Psoas muscle (tissue), 8 donors: ENCODE results near the gene EID2B. TPM values are rescaled to one million over a fixed set of nuclear protein-coding genes. Genes with fewer than 3 reads are reported as not detected.

Source experiments
- ATAC-seq, 4 donors: fragments of 200-7000 bp; cut with Tn5 transposase; one replicate each; pipeline ENCODE4 v1.9.1; 2020; ENCODE audit warnings: moderate library complexity in 3 of 4, mild to moderate bottlenecking in 2 of 4
- DNase-seq, 2 donors: peaks; one replicate each; pipeline ENCODE4 v3.0.0-alpha.2; 2020
- H3K27ac ChIP-seq: fragments of 200-600 bp; one replicate; pipeline ENCODE4 v1.8.0; 2022
- H3K27me3 ChIP-seq, 3 donors: fragments of 200-600 bp in 1 of 3; one replicate each; pipeline versions ENCODE4 v1.6.1 to v1.8.0; 2013 to 2022; ENCODE audit warnings: low read length in 2 of 3, mild to moderate bottlenecking in 2 of 3, moderate library complexity in 1 of 3; ENCODE audit not compliant: insufficient read depth in 3 of 3
- H3K36me3 ChIP-seq, 2 donors: fragments of 200-600 bp in 1 of 2; one replicate each; pipeline versions ENCODE4 v1.6.1 to v1.8.0; 2013 to 2022; ENCODE audit warnings: low read depth in 1 of 2, mild to moderate bottlenecking in 1 of 2, moderate library complexity in 1 of 2; ENCODE audit not compliant: insufficient read depth in 1 of 2
- H3K4me1 ChIP-seq: fragments of 200-600 bp; one replicate; pipeline ENCODE4 v1.8.0; 2022
- H3K4me3 ChIP-seq: fragments of 200-600 bp; one replicate; pipeline ENCODE4 v1.8.0; 2022; ENCODE audit warnings: mild to moderate bottlenecking
- H3K9me3 ChIP-seq: fragments of 200-600 bp; one replicate; pipeline ENCODE4 v1.8.0; 2022
- CTCF ChIP-seq: fragments of 200-600 bp; IDR thresholded peaks from one replicate; pipeline ENCODE4 v1.8.0; 2022; ENCODE audit warnings: antibody characterized with exemption
- WGBS, 3 donors: extraction: QIAGEN DNeasy Blood & Tissue Kit; methylation state at CpG; one replicate each; pipeline versions ENCODE4 v1.1.6 to v1.1.7; 2013; 5-methylcytosine and 5-hydroxymethylcytosine counted together
- intact Hi-C, 2 donors: fragments of 100-400 bp; cut with DNase I; formaldehyde crosslinking; loops; one replicate each; pipeline versions ENCODE4 v1.11.0 to v1.14.2; 2022
- polyA plus RNA-seq, 3 donors: library from polyadenylated mRNA; stranded (reverse); fragments of 200-250 nt; gene quantifications; one replicate each; pipeline ENCODE4 v1.2.3, GENCODE V29; 2013
- total RNA-seq, 4 donors: library from RNA; stranded (reverse); fragmentation: NEBNext Ultra II Directional in 2 of 4; extraction: Animal tissue kit (Norgen Biotek cat#: 25700) in 2 of 4; gene quantifications; one replicate each; pipeline versions ENCODE4 v1.2.1 to v1.2.4, GENCODE V29; 2021 to 2023
- donor health status: healthy with polysubstance abuse.
- donor health status: DM: no; HTN: no; CAD: no; lungs with moderate emphysema.
- donor health status: Bipolar disorder and iron deficiency.
- donor health status: healthy.
- donor health status: DM: yes; HTN: yes; CAD: no.
- donor health status: DM: no; HTN: no; CAD: no.
- donor health status: DM: no; HTN: no; CAD: no.
- donor health status: DM: yes; HTN: yes; CAD: no.

The EID2B gene
- total and polyA plus RNA-seq, 7 donors = 0.71 to 9.0 (median 1.7) TPM

DNA sequence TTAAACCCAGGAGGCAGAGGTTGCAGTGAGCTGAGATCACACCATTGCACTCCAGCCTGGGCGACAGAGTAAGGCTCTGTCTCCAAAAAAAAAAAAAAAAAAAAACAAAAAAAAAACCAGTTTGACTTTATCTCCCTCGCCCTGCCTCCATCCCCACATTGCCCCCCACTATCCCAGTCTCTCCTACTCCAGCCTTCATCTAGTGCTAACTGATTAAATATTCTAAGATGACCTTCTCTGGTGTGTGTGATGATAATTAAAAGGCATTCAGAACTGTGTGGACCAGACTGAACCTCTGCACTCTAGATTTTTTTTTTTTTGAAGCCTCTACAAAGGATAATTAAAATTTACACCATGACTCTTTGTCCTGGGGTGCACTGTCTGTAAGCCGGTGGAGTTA lies 39.9 kb downstream of the EID2B start:
- DNase-seq (no peak), ATAC-seq (no peak)
- H3K4me1 ChIP-seq = peaks cover 3% of the 10 kb centered on the region
- intact Hi-C loops = no loop called here
- H3K9me3 ChIP-seq = no peaks in the 10 kb centered on the region
- peaks cover 13 to 46% of the 10 kb centered on the region in 2 donors for H3K36me3 ChIP-seq
- no peak overlapping the region for H3K4me3 ChIP-seq
- no peak overlapping the region for H3K27ac ChIP-seq
- H3K27me3 ChIP-seq = peaks cover 0 to 20% (median 2%) of the 10 kb centered on the region in 3 donors
- 73 to 80% (median 75%) methylated on average over 2 to 3 of the region's 3 CpGs for WGBS, 3 donors
- TF ChIP-seq CTCF = no peak

DNA sequence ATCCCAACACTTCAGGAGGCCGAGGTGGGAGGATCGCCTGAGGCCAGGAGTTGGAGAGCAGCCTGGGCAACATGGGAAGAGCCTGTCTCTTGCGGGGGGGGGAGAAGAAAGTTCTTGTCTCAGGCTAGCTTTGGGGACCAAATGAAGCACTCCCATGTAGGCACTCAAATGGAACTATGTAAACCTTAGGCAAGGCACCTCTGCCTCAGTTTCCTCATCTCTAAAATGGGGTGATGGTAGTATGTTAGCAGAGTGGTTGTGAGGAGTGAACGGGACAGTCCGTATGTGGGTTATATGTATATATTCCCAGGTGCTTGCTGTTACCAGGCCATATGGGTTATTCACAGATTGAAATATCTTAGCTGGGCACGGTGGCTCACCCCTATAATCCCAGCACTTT lies 40.4 kb downstream of the EID2B start:
- no peak overlapping the region for H3K4me3 ChIP-seq
- no peak for ATAC-seq
- no peak for DNase-seq
- no peaks in the 10 kb centered on the region for H3K4me1 ChIP-seq
- H3K27ac ChIP-seq = no peak overlapping the region
- intact Hi-C loops = no loop called here
- peaks cover 0 to 14% (median 0%) of the 10 kb centered on the region in 3 donors for H3K27me3 ChIP-seq
- TF ChIP-seq CTCF = no peak
- H3K9me3 ChIP-seq = no peaks in the 10 kb centered on the region
- WGBS, 3 donors = 89 to 93% (median 91%) methylated on average over 6 of the region's 6 CpGs
- H3K36me3 ChIP-seq = peaks cover 13 to 52% of the 10 kb centered on the region in 2 donors

DNA sequence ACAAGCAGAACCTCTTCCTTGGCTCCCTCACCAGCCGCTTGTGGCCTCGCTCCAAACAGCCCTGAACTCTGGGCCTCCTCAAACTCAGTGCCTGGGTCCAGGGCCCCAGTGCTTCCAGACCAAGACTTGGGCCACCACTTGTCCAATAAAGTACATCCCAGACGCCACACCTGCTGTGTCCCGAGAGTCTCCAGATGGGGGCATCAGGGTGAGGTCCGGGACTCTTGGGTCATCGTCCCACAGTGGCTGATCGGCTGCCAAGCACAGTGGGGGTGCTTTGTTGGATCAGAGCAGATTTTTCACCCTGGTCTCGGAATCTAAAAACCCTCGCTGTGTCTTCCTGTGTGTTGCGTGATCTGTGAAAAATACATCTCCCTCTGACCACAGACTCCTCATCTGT lies 42.9 kb downstream of the EID2B start:
- no peak for DNase-seq
- ATAC-seq = no peak
- Histone ChIP-seq H3K9me3 (no peaks in the 10 kb centered on the region), H3K36me3 (peaks cover 13 to 76% of the 10 kb centered on the region in 2 donors), H3K27me3 (no peaks in the 10 kb centered on the region), H3K4me1 (no peaks in the 10 kb centered on the region), H3K4me3 (no peak overlapping the region), H3K27ac (no peak overlapping the region)
- no peak for TF ChIP-seq CTCF
- intact Hi-C loops = no loop called here
- 70 to 72% (median 72%) methylated on average over 10 of the region's 10 CpGs for WGBS, 3 donors

GRCh38 chr19:39483141-39483540 lies 49.5 kb downstream of the EID2B start:
- TF ChIP-seq CTCF = no peak
- peaks cover 10% of the 10 kb centered on the region for H3K4me1 ChIP-seq
- H3K36me3 ChIP-seq = peaks cover 0 to 56% of the 10 kb centered on the region in 2 donors
- no peaks in the 10 kb centered on the region for H3K9me3 ChIP-seq
- intact Hi-C loops = no loop called here
- H3K4me3 ChIP-seq = no peak overlapping the region
- no peak overlapping the region for H3K27ac ChIP-seq
- no peaks in the 10 kb centered on the region for H3K27me3 ChIP-seq
- no peak for ATAC-seq
- no peak for DNase-seq
- 43 to 54% (median 54%) methylated on average over 6 of the region's 6 CpGs for WGBS, 3 donors

- no peaks in the 10 kb centered on the region for H3K27me3 ChIP-seq
- TF ChIP-seq CTCF = no peak
- no peak overlapping the region for H3K27ac ChIP-seq
- intact Hi-C loops = no loop called here
- peak overlapping the region; percentile 97 for H3K4me3 ChIP-seq
- WGBS, 3 donors = 61 to 62% (median 61%) methylated on average over 11 of the region's 11 CpGs
- no peak for ATAC-seq
- DNase-seq = no peak
- H3K36me3 ChIP-seq = peaks cover 0 to 49% of the 10 kb centered on the region in 2 donors
- H3K4me1 ChIP-seq = peaks cover 10% of the 10 kb centered on the region
- no peaks in the 10 kb centered on the region for H3K9me3 ChIP-seq
These were observed 51.0 kb downstream of the EID2B start for GRCh38 chr19:39481676-39482075.
